HepG2 (cell line): ENCODE measurements around the gene KLF15. TPM values are rescaled to one million over a fixed set of nuclear protein-coding genes. Genes with fewer than 3 reads are reported as not detected.

Experiments used
- AHR ChIP-seq: IDR thresholded peaks from 2 replicates; pipeline ENCODE4 v1.6.1; 2018; ENCODE audit warnings: missing genetic modification reagents, missing compliant biosample characterization
- ESRRA ChIP-seq: sonication (generic); formaldehyde crosslinking; IDR thresholded peaks from 2 replicates; pipeline ENCODE4 v1.5.1; 2020; ENCODE audit warnings: mild to moderate bottlenecking, low read depth, missing genetic modification reagents
- IRF1 ChIP-seq: sonication (generic); formaldehyde crosslinking; IDR thresholded peaks from 2 replicates; pipeline ENCODE4 v1.4.0; 2020; ENCODE audit warnings: low read depth, mild to moderate bottlenecking, missing genetic modification reagents
- PHF20 ChIP-seq: sonication (generic); formaldehyde crosslinking; IDR thresholded peaks from 2 replicates; pipeline ENCODE4 v1.5.0; 2020; ENCODE audit warnings: mild to moderate bottlenecking, missing genetic modification reagents
- RARG ChIP-seq: sonication (generic); formaldehyde crosslinking; IDR thresholded peaks from 2 replicates; pipeline ENCODE4 v1.4.0; 2020; ENCODE audit warnings: low read depth, mild to moderate bottlenecking, missing genetic modification reagents
- SYNCRIP ChIP-seq: fragments of 200-400 bp; formaldehyde crosslinking; IDR thresholded peaks from 2 replicates; pipeline ENCODE4 v1.6.1; 2018; ENCODE audit warnings: mild to moderate bottlenecking, low read depth, low read length; ENCODE audit not compliant: insufficient read depth
- ZBTB7A ChIP-seq: sonication (generic); formaldehyde crosslinking; IDR thresholded peaks from 2 replicates; pipeline ENCODE4 v1.8.0; 2022; ENCODE audit warnings: mild to moderate bottlenecking, missing genetic modification reagents
- ZFP37 ChIP-seq: sonication (generic); formaldehyde crosslinking; IDR thresholded peaks from 2 replicates; pipeline ENCODE4 v1.4.0; 2020; ENCODE audit warnings: missing genetic modification reagents, borderline replicate concordance
- ZNF124 ChIP-seq: sonication (generic); formaldehyde crosslinking; IDR thresholded peaks from 2 replicates; pipeline ENCODE4 v1.4.0; 2020; ENCODE audit warnings: missing genetic modification reagents
- ZNF232 ChIP-seq: sonication (generic); formaldehyde crosslinking; IDR thresholded peaks from 2 replicates; pipeline ENCODE4 v1.4.0; 2020; ENCODE audit warnings: missing genetic modification reagents, borderline replicate concordance
- ZNF530 ChIP-seq: sonication (generic); formaldehyde crosslinking; IDR thresholded peaks from 2 replicates; pipeline ENCODE4 v1.5.0; 2020; ENCODE audit warnings: low read depth, mild to moderate bottlenecking, missing genetic modification reagents
- ZNF570 ChIP-seq: sonication (generic); formaldehyde crosslinking; IDR thresholded peaks from 2 replicates; pipeline ENCODE4 v1.4.0; 2020; ENCODE audit warnings: mild to moderate bottlenecking, missing genetic modification reagents, borderline replicate concordance
- ZNF580 ChIP-seq: IDR thresholded peaks from 2 replicates; pipeline ENCODE4 v1.6.1; 2016; ENCODE audit warnings: low read depth, borderline replicate concordance
- ZNF605 ChIP-seq: sonication (generic); formaldehyde crosslinking; IDR thresholded peaks from 2 replicates; pipeline ENCODE4 v1.8.0; 2022; ENCODE audit warnings: mild to moderate bottlenecking, missing genetic modification reagents
- ZNF609 ChIP-seq: sonication (generic); formaldehyde crosslinking; IDR thresholded peaks from 2 replicates; pipeline ENCODE4 v1.4.0; 2020; ENCODE audit warnings: mild to moderate bottlenecking, missing genetic modification reagents, borderline replicate concordance
- polyA plus RNA-seq, 8 experiments: library from polyadenylated mRNA; depleted of rRNA in 3 of 8; stranded (reverse) in 7 of 8; unstranded in 1 of 8; fragments of >200 nt; fragmentation: Illumina TruSeq in 4 of 8; extraction: Trizol in 4 of 8; gene quantifications; 2 replicates each; pipeline versions ENCODE4 v1.2.1 to v1.2.3, GENCODE V29; 2011 to 2016; ENCODE audit warnings: low read depth in 4 of 8, missing spikeins in 1 of 8, mixed read lengths in 1 of 8; ENCODE audit not compliant: insufficient read depth in 1 of 8
- total RNA-seq, 5 experiments: library from RNA; depleted of rRNA; stranded (reverse); fragments of >200 nt; fragmentation: Illumina TruSeq; extraction: Trizol; gene quantifications; 2 replicates each; pipeline ENCODE4 v1.2.3, GENCODE V29; 2016; ENCODE audit warnings: low read depth in 1 of 5
- TF ChIP-seq, protein P1 (sequence below): sonication (generic); formaldehyde crosslinking; conservative IDR thresholded peaks from 2 replicates; pipeline ENCODE4 v1.8.1; 2023; ENCODE audit warnings: missing genetic modification reagents
- TF ChIP-seq, protein P2 (sequence below): sonication (generic); formaldehyde crosslinking; IDR thresholded peaks from 2 replicates; pipeline ENCODE4 v1.4.0; 2020; ENCODE audit warnings: missing genetic modification reagents
- TF ChIP-seq, protein P3 (sequence below): IDR thresholded peaks from 2 replicates; pipeline ENCODE4 v1.6.1; 2018; ENCODE audit warnings: missing genetic modification reagents, mild to moderate bottlenecking, missing compliant biosample characterization

KLF15 gene
- total and polyA plus RNA-seq, 2 of the 13 experiments (the other 11 are each of a cell fraction or from before 2014, with no cell fraction given) = 7.1 to 7.8 TPM

DNA sequence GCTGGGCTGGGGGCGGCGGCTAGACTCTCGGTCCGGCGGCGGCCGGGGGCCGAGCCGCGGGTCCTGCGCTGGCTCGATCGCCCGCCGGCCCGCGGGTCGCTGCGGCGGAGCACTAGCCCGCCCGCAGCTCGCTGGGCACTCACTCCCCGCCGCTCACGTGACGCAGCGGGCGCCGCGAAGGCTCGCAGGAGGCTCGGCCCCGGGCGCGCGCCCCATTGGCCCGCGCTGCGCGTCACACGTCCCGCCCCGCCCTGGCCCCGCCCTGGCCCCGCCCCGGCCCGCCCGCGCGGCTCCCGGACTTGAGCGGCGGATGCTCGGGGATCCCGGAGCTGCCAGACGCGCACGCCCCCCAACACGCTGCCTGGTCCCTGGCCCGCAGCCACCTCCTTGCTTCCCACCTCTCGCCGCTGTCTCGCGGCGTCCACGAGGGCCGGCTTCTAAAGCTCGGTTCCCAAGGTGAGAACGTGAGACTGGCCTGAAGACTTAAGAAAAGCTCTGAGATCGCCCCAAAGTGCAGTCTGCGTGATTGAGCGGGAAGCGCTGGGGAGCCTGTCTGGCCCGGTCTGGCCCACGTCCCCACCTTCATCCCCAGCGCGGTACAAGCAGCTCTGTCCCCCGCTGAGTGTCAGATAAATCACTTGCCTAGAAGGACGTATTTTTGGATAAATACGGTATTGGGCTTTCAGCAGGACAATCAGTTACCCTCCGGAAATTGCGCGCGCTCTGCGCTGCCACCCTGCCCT lies at the start of gene KLF15 (continued):
- TF ChIP-seq, protein P1, sequence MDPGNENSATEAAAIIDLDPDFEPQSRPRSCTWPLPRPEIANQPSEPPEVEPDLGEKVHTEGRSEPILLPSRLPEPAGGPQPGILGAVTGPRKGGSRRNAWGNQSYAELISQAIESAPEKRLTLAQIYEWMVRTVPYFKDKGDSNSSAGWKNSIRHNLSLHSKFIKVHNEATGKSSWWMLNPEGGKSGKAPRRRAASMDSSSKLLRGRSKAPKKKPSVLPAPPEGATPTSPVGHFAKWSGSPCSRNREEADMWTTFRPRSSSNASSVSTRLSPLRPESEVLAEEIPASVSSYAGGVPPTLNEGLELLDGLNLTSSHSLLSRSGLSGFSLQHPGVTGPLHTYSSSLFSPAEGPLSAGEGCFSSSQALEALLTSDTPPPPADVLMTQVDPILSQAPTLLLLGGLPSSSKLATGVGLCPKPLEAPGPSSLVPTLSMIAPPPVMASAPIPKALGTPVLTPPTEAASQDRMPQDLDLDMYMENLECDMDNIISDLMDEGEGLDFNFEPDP = no peak
- TF ChIP-seq RARG (CRISPR knock-in tag) (no peak), AHR (CRISPR knock-in tag) (0 out of 2 replicates have a peak, but pooled peaks have one; percentile 21), IRF1 (CRISPR knock-in tag) (no peak), PHF20 (CRISPR knock-in tag) (no peak), ZNF232 (CRISPR knock-in tag) (no peak), ZNF605 (0 out of 2 replicates have a peak, but pooled peaks have one; percentile 58), ZBTB7A (CRISPR knock-in tag) (no peak), ZFP37 (no peak), ZNF530 (CRISPR knock-in tag) (no peak), ZNF609 (CRISPR knock-in tag) (no peak), ESRRA (CRISPR knock-in tag) (no peak), ZNF570 (no peak), SYNCRIP (no peak), ZNF580 (no peak), ZNF124 (no peak)
- TF ChIP-seq, protein P2, sequence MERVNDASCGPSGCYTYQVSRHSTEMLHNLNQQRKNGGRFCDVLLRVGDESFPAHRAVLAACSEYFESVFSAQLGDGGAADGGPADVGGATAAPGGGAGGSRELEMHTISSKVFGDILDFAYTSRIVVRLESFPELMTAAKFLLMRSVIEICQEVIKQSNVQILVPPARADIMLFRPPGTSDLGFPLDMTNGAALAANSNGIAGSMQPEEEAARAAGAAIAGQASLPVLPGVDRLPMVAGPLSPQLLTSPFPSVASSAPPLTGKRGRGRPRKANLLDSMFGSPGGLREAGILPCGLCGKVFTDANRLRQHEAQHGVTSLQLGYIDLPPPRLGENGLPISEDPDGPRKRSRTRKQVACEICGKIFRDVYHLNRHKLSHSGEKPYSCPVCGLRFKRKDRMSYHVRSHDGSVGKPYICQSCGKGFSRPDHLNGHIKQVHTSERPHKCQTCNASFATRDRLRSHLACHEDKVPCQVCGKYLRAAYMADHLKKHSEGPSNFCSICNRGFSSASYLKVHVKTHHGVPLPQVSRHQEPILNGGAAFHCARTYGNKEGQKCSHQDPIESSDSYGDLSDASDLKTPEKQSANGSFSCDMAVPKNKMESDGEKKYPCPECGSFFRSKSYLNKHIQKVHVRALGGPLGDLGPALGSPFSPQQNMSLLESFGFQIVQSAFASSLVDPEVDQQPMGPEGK (CRISPR knock-in tag) = 0 out of 2 replicates have a peak, but pooled peaks have one; percentile 23
- TF ChIP-seq, protein P3, sequence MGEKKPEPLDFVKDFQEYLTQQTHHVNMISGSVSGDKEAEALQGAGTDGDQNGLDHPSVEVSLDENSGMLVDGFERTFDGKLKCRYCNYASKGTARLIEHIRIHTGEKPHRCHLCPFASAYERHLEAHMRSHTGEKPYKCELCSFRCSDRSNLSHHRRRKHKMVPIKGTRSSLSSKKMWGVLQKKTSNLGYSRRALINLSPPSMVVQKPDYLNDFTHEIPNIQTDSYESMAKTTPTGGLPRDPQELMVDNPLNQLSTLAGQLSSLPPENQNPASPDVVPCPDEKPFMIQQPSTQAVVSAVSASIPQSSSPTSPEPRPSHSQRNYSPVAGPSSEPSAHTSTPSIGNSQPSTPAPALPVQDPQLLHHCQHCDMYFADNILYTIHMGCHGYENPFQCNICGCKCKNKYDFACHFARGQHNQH (CRISPR knock-in tag) = no peak
